Measurements from ENCODE around the gene SPART. TPM values are rescaled to one million over a fixed set of nuclear protein-coding genes. Genes with fewer than 3 reads are reported as not detected.
"Not testable (repeated sequence)": the region's sequence is repeated elsewhere in the genome, so short reads cannot be mapped to it uniquely, and the experiment has no call there.

The SPART gene
- total RNA-seq, 1 experiment from 2014 or later = 49.2 TPM

- no peak for DNase-seq (ENCODE audit: low read depth)
- in situ Hi-C loops (cut with HindIII; ENCODE audit: low pct_unique_long_range_greater_than_20kb, low sequenced_read_pairs) = no loop called here
Observed at GRCh38 chr13:36328821-36329220, 17.4 kb downstream of the SPART start.

GRCh38 chr13:36325912-36326311 is 20.3 kb downstream of the SPART start:
- in situ Hi-C loops (cut with HindIII; ENCODE audit: low pct_unique_long_range_greater_than_20kb, low sequenced_read_pairs) = no loop called here

GRCh38 chr13:36324881-36325280 is 21.3 kb downstream of the SPART start:
- in situ Hi-C loops (cut with HindIII; ENCODE audit: low pct_unique_long_range_greater_than_20kb, low sequenced_read_pairs); DNase-seq (ENCODE audit: low read depth): not testable (repeated sequence)

More at GRCh38 chr13:36325912-36326311, 20.3 kb downstream of the SPART start:
- no peak for DNase-seq (ENCODE audit: low read depth)

- no peak for DNase-seq (ENCODE audit: low read depth)
- in situ Hi-C loops (cut with HindIII; ENCODE audit: low pct_unique_long_range_greater_than_20kb, low sequenced_read_pairs) = no loop called here
Observed at GRCh38 chr13:36323951-36324566, 22.1 kb downstream of the SPART start.

- in situ Hi-C loops (cut with HindIII; ENCODE audit: low pct_unique_long_range_greater_than_20kb, low sequenced_read_pairs) = no loop called here
Observed at GRCh38 chr13:36323408-36323807, 22.8 kb downstream of the SPART start.

GRCh38 chr13:36319793-36320192 is 26.4 kb downstream of the SPART start:
- not testable (repeated sequence) for DNase-seq (ENCODE audit: low read depth)

More at GRCh38 chr13:36323408-36323807, 22.8 kb downstream of the SPART start:
- DNase-seq (ENCODE audit: low read depth) = no peak

GRCh38 chr13:36313047-36313969 is 32.9 kb downstream of the SPART start:
- in situ Hi-C loops (cut with HindIII; ENCODE audit: low pct_unique_long_range_greater_than_20kb, low sequenced_read_pairs) = no loop called here
- no peak for DNase-seq (ENCODE audit: low read depth)

More at GRCh38 chr13:36319793-36320192, 26.4 kb downstream of the SPART start:
- in situ Hi-C loops (cut with HindIII; ENCODE audit: low pct_unique_long_range_greater_than_20kb, low sequenced_read_pairs) = not testable (repeated sequence)

- no peak for DNase-seq (ENCODE audit: low read depth)
- in situ Hi-C loops (cut with HindIII; ENCODE audit: low pct_unique_long_range_greater_than_20kb, low sequenced_read_pairs) = no loop called here
Observed at GRCh38 chr13:36310417-36311108, 35.6 kb downstream of the SPART start.

- in situ Hi-C loops (cut with HindIII; ENCODE audit: low pct_unique_long_range_greater_than_20kb, low sequenced_read_pairs) = no loop called here
- no peak for DNase-seq (ENCODE audit: low read depth)
Observed at GRCh38 chr13:36302289-36302688, 43.9 kb downstream of the SPART start.

- in situ Hi-C loops (cut with HindIII; ENCODE audit: low pct_unique_long_range_greater_than_20kb, low sequenced_read_pairs); DNase-seq (ENCODE audit: low read depth): not testable (repeated sequence)
Observed at GRCh38 chr13:36299469-36299868, 46.7 kb downstream of the SPART start.

- no peak for DNase-seq (ENCODE audit: low read depth)
- in situ Hi-C loops (cut with HindIII; ENCODE audit: low pct_unique_long_range_greater_than_20kb, low sequenced_read_pairs) = no loop called here
Observed at GRCh38 chr13:36298535-36299068, 47.6 kb downstream of the SPART start.

- in situ Hi-C loops (cut with HindIII; ENCODE audit: low pct_unique_long_range_greater_than_20kb, low sequenced_read_pairs) = no loop called here
- DNase-seq (ENCODE audit: low read depth) = peak; percentile 52
Observed at GRCh38 chr13:36297366-36298338, 48.5 kb downstream of the SPART start, which contains the start of gene CCDC169. CCDC169 (minus strand) TSS chr13:36297814; CDS start chr13:36297719, 95 bp downstream.

GRCh38 chr13:36294096-36294495 is 52.1 kb downstream of the SPART start:
- in situ Hi-C loops (cut with HindIII; ENCODE audit: low pct_unique_long_range_greater_than_20kb, low sequenced_read_pairs) = no loop called here
- DNase-seq (ENCODE audit: low read depth) = no peak

- in situ Hi-C loops (cut with HindIII; ENCODE audit: low pct_unique_long_range_greater_than_20kb, low sequenced_read_pairs) = no loop called here
Observed at GRCh38 chr13:36293497-36293896, 52.7 kb downstream of the SPART start.

GRCh38 chr13:36288794-36289391 is 57.3 kb downstream of the SPART start:
- in situ Hi-C loops (cut with HindIII; ENCODE audit: low pct_unique_long_range_greater_than_20kb, low sequenced_read_pairs) = no loop called here
- no peak for DNase-seq (ENCODE audit: low read depth)

More at GRCh38 chr13:36293497-36293896, 52.7 kb downstream of the SPART start:
- no peak for DNase-seq (ENCODE audit: low read depth)

- in situ Hi-C loops (cut with HindIII; ENCODE audit: low pct_unique_long_range_greater_than_20kb, low sequenced_read_pairs) = no loop called here
- no peak for DNase-seq (ENCODE audit: low read depth)
Observed at GRCh38 chr13:36286006-36286405, 60.2 kb downstream of the SPART start.
